CD4-positive, alpha-beta T cell (primary cell): ENCODE data around the gene ESCO1. TPM values are rescaled to one million over a fixed set of nuclear protein-coding genes. Genes with fewer than 3 reads are reported as not detected.

Experiments used
- ATAC-seq: fragments of 200-7000 bp; cut with Tn5 transposase; one replicate; pipeline ENCODE4 v1.10.0; 2022; ENCODE audit warnings: mild to moderate bottlenecking; ENCODE audit not compliant: poor library complexity
- CTCF ChIA-PET: fragments of 350-600 bp; sonication (Branson Sonifier 250); formaldehyde crosslinking; loops from one replicate; lab custom pipeline; 2021; ENCODE audit warnings: antibody characterized with exemption, inconsistent platforms; lab: Charles Lee
- POLR2A ChIA-PET: fragments of 350-600 bp; sonication (Branson Sonifier 250); formaldehyde crosslinking; loops from one replicate; lab custom pipeline; 2021; ENCODE audit warnings: antibody characterized with exemption, inconsistent platforms; lab: Charles Lee
- DNase-seq, 14 experiments: peaks; one replicate each; pipeline ENCODE4 v3.0.0-alpha.2; 2013 to 2020; ENCODE audit warnings: mixed read lengths in 2 of 14
- H3K27ac ChIP-seq, 2 donors: one replicate each; pipeline versions ENCODE4 v1.5.1 to v1.7.0; 2013; ENCODE audit warnings: low read length in 2 of 2, low read depth in 1 of 2, mild to moderate bottlenecking in 1 of 2
- H3K27me3 ChIP-seq, 2 experiments: 1 replicate in 1 of 2; 2 replicates in 1 of 2; pipeline versions ENCODE4 v1.6.1 to v1.7.0; 2013; ENCODE audit warnings: low read length in 2 of 2, control low read depth in 1 of 2, mild to moderate bottlenecking in 1 of 2, moderate library complexity in 1 of 2; ENCODE audit not compliant: insufficient read depth in 2 of 2, control insufficient read depth in 1 of 2
- H3K36me3 ChIP-seq: one replicate; pipeline ENCODE4 v1.6.1; 2013; ENCODE audit warnings: low read length, control low read depth; ENCODE audit not compliant: insufficient read depth
- H3K4me1 ChIP-seq: one replicate; pipeline ENCODE4 v1.6.1; 2013; ENCODE audit warnings: low read length, control low read depth; ENCODE audit not compliant: insufficient read depth
- H3K4me3 ChIP-seq: one replicate; pipeline ENCODE4 v1.5.1; 2013; ENCODE audit warnings: mild to moderate bottlenecking, low read length, moderate library complexity
- H3K9me3 ChIP-seq, 2 experiments: 1 replicate in 1 of 2; 2 replicates in 1 of 2; pipeline versions ENCODE4 v1.6.1 to v1.7.0; 2013; ENCODE audit warnings: low read length in 2 of 2, mild to moderate bottlenecking in 2 of 2, control low read depth in 1 of 2, moderate library complexity in 1 of 2; ENCODE audit not compliant: control insufficient read depth in 1 of 2, insufficient read depth in 1 of 2
- H3K27ac Mint-ChIP-seq: one replicate; pipeline ENCODE4 v1.8.0; 2020; ENCODE audit warnings: mixed read lengths
- H3K27me3 Mint-ChIP-seq: one replicate; pipeline ENCODE4 v1.8.0; 2021; ENCODE audit warnings: mixed read lengths
- H3K36me3 Mint-ChIP-seq: one replicate; pipeline ENCODE4 v1.8.0; 2021; ENCODE audit warnings: low read depth, mixed read lengths
- H3K4me1 Mint-ChIP-seq: one replicate; pipeline ENCODE4 v1.8.0; 2021; ENCODE audit warnings: low read depth, mixed read lengths
- H3K4me3 Mint-ChIP-seq: one replicate; pipeline ENCODE4 v1.8.0; 2020; ENCODE audit warnings: mild to moderate bottlenecking, mixed read lengths
- H3K9me3 Mint-ChIP-seq: one replicate; pipeline ENCODE4 v1.8.0; 2020; ENCODE audit warnings: mixed read lengths
- CTCF ChIP-seq: fragments of 200-600 bp; IDR thresholded peaks from one replicate; pipeline ENCODE4 v1.8.0; 2022; ENCODE audit warnings: antibody characterized with exemption, mild to moderate bottlenecking
- intact Hi-C, 2 experiments: fragments of 100-400 bp; cut with DNase I in 1 of 2; cut with micrococcal nuclease in 1 of 2; formaldehyde crosslinking; loops; one replicate each; pipeline versions ENCODE4 v1.15.1 to v1.9.0; 2023 to 2025; cut with DNase I, micrococcal nuclease
- total RNA-seq, 174 experiments: library from RNA in 2 of 174; stranded (reverse) in 2 of 174; gene quantifications; one replicate each; pipeline ENCODE4 v1.2.3 and lab custom pipeline; 2021 to 2026

The ESCO1 gene
- total RNA-seq, 2 experiments from 2014 or later: 31.7 to 32.8 TPM

GRCh38 chr18:21605213-21605612 is 4.7 kb upstream of the ESCO1 start:
- Histone ChIP-seq H3K9me3 (no peaks in the 10 kb centered on the region), H3K27me3 (no peaks in the 10 kb centered on the region), H3K36me3 (no peaks in the 10 kb centered on the region), H3K4me3 (no peak overlapping the region), H3K27ac (no peak overlapping the region), H3K4me1 (peaks cover 7% of the 10 kb centered on the region)
- intact Hi-C loops: no loop called here
- Mint-ChIP-seq H3K4me3 (no peak overlapping the region), H3K36me3 (peaks cover 7% of the 10 kb centered on the region), H3K4me1 (peaks cover 19% of the 10 kb centered on the region), H3K27ac (peak overlapping the region; percentile 73), H3K9me3 (no peaks in the 10 kb centered on the region), H3K27me3 (no peaks in the 10 kb centered on the region)
- ATAC-seq (no peak), DNase-seq (no peak)
- ChIA-PET POLR2A (no interaction called here), CTCF (no interaction called here)
- no peak for TF ChIP-seq CTCF

- Mint-ChIP-seq H3K4me3 (peak overlapping the region; percentile 38), H3K36me3 (peaks cover 12% of the 10 kb centered on the region), H3K27me3 (no peaks in the 10 kb centered on the region), H3K27ac (peak overlapping the region; percentile 73), H3K9me3 (no peaks in the 10 kb centered on the region), H3K4me1 (peaks cover 22% of the 10 kb centered on the region)
- no peaks in the 10 kb centered on the region for H3K36me3 ChIP-seq
- H3K9me3 ChIP-seq: no peaks in the 10 kb centered on the region
- intact Hi-C loops: loop anchor here (5.0 kb wide), 2 partner anchors 138 to 1898 kb away; partner anchors contain the start of genes MIB1 (in 1 of the 2) and RMC1 (in 1 of the 2)
- CTCF ChIA-PET: no interaction called here
- H3K27me3 ChIP-seq: no peaks in the 10 kb centered on the region
- POLR2A ChIA-PET: no interaction called here
- H3K4me1 ChIP-seq: peaks cover 10% of the 10 kb centered on the region
- TF ChIP-seq CTCF: no peak
- H3K4me3 ChIP-seq: no peak overlapping the region
- ATAC-seq: no peak
- H3K27ac ChIP-seq: no peak overlapping the region
- no peak for DNase-seq
Measured at GRCh38 chr18:21604671-21605070, 4.2 kb upstream of the ESCO1 start.

- peaks cover 45% of the 10 kb centered on the region for H3K4me1 Mint-ChIP-seq
- no peaks in the 10 kb centered on the region for H3K27me3 Mint-ChIP-seq
- no peaks in the 10 kb centered on the region for H3K9me3 Mint-ChIP-seq
- Histone ChIP-seq H3K27me3 (no peaks in the 10 kb centered on the region), H3K36me3 (no peaks in the 10 kb centered on the region), H3K9me3 (no peaks in the 10 kb centered on the region), H3K4me3 (no peak overlapping the region), H3K27ac (no peak overlapping the region), H3K4me1 (peaks cover 25% of the 10 kb centered on the region)
- H3K4me3 Mint-ChIP-seq: peak overlapping the region; percentile 74
- intact Hi-C loops: loop anchor here (5.0 kb wide), 2 partner anchors 140 to 1900 kb away; partner anchors contain the start of genes MIB1 (in 1 of the 2) and RMC1 (in 1 of the 2)
- TF ChIP-seq CTCF: no peak
- DNase-seq (peak in 2 of 14 experiments; percentile 48 to 56), ATAC-seq (no peak)
- ChIA-PET POLR2A (interaction anchor here (6.3 kb wide), 1 partner anchor 10 kb away, joined by 184 read pairs; the partner anchor contains the start of gene SNRPD1), CTCF (interaction anchor here (4.8 kb wide), 1 partner anchor 9 kb away, joined by 104 read pairs; the partner anchor contains the start of gene SNRPD1)
- peaks cover 15% of the 10 kb centered on the region for H3K36me3 Mint-ChIP-seq
- peak overlapping the region; percentile 85 for H3K27ac Mint-ChIP-seq
Measured at GRCh38 chr18:21602299-21602587, 1.7 kb upstream of the ESCO1 start.
